NCI-H774 (cell line): ENCODE results near the gene CEP170B.
"Not testable (repeated sequence)": the region's sequence is repeated elsewhere in the genome, so short reads cannot be mapped to it uniquely, and the experiment has no call there.

ENCODE experiments used
- DNase-seq: peaks from one replicate; lab custom pipeline; 2025; lab: John Stamatoyannopoulos, UW

Gene CEP170B

DNA sequence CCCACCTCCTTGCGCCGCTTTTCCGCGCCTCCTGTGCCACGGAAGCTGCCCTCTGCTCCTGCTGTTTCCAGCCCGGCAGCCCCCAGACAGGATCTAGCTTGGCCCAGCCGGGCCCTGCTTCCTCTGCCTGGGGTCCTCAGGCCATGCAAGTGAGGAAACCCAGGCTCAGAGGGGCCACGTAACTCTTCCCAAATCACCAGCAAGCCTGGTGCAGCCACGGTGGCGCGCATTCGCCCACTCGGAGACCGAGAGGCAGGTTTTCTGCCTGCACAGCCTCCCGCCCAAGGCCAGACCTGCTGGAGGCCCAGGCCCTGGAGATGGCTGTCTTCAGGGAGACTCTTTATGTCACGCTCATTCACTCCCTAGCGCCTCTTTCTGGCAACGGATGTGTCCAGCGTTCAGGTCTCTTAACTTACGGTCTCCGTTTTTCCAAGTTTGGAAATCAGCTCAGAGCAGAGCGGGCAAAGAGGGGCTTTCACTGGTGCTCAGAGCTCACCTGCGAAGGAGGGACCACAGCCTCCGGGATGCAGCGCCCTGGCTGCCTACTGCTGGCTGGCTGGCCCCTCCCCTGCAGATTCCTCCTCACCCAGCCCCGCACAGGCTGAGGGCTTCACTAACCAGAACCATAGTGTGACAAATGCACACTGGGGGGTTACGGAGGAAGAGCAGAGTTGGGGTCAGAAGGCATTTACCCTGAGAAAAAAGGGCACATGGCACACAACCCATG lies 20.6 kb upstream of the CEP170B start:
- DNase-seq = no peak

DNA sequence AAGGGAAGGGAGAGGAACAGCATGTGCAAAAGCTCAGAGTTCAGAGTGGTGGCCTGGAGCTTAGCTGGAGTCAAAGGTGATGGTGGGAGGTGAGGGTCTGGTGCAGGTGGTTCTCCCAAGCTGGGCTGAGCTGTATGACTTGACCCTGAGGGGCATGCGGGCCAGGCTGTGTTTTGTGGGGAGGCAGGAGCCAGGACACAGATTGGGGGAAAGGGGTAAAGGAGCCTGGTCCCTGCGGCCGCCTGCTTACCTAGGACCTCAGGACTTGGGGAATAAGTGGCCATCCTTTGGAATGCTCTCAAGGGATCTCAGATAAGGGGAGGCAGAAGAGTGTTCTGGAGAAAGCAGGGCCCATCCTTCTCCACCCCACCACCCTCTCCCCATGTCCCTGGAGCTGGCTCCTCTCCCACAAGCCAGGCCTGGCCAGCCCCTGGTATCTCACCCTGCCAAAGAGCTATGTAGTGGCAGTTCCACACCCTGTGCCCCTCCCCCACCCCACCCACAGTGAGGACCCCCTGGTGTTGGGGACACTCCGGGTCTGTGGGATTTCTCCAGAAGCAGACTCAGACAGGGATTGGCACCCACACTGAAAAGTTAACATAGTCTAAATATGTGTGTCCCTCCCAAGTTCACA lies 19.9 kb upstream of the CEP170B start:
- no peak for DNase-seq

DNA sequence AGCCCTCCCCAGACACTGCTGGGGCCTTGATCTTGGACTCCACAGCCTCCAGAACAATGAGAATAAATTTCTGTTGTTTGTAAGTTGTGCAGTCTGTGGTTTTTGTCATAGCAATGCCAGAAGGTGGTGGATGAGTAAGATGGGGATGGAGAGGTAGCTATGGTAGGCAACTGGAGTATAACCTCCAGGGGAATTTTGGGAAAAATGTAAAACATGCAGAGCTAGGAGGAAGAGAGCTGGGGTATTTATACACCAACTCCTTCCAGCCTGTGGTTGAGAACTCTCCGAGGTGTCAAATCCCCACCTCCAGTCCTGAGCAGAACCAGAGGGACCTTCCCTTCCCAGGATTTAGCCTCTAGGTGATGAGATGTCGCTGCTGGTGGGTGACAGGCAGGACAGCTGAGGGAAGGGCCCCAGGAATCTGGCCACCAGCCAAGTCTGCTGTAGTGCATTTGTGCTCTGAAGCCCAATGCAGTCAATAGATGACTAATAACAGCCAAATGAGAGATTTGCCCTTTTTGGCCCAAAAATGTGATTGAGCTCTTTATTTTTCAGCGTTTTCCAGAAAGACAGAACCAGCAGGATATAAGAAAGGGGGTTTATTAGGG lies 19.1 kb upstream of the CEP170B start:
- DNase-seq = no peak

DNA sequence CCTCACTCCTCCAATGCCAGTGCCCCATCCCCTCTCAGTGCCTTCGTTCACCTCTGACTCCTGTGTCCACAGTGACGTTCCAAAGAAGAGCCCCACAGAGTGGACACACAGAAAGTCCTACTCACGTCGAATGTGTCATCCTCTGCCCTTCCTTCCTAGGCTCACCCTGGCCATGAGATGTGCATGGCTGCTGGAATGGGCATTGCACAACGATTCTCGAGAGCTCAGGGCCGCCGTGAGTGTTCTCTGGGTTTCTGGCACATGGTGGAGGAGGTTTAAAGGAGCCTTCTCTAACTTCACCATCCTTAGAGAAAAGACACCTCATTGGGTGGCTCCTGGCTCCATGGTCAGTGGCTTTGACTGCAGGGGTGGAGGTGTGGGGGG lies 12.8 kb upstream of the CEP170B start:
- DNase-seq = no peak

DNA sequence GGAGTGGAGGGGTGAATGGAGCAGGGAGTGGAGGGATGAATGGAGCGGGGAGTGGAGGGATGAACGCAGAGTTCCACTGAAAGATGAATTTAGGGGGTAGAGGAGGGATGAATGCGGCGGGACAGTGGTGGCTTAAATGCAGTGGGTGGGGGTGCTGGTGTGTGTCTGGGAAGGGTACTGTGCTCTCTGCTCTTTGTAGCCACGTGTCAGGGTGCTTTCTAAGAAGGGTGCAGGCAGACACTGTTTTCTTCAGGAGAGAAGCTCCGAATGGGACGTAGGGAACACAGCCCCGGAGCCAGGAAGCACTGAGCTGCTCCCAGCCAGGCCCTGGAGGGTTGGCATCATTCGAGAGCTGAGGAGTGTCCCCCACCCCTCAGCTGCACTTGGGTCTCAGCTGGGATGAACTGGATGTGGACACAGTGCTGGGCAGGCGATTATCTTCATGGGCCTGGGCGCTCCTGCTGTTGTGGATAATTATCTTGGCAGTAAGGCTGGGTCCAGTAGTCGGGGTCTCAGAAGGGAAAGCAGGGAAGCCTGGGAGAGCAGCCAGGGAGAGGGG lies 9.5 kb upstream of the CEP170B start:
- no peak for DNase-seq

DNA sequence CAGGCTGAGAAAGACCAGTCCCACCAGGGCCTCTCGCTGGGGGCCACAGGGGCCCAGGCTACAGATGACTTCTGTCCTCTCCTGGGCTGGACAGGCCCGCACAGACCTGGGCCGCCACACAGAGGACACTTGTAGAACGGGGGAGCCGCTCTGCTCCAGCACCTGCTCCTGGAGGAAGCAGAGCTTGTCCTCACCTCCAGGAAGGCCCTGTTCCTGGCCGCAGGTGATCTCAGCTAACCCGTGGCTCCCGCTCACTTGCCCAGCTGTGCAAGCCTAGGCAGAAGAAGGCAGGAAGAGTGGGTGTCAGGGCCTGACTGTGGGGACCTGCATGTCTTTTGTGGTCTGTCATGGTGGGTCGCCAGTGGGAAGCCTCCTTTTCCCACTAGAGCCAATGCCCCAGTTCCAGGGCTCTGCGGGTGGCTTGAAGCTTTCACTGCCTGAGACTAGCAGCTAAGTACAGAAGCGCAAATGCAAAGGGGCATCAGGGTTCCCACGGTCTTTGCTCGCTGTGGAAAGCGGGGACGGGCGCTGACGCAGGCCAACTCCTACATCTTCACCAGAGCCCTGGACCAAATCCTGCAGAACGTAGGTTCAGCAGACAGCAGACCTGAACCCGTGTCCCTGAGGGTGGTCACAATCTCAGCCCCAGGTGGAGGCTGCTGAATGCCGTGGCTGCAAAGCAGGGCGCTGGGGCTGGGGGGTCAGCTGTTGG lies 8.8 kb upstream of the CEP170B start:
- no peak for DNase-seq

DNA sequence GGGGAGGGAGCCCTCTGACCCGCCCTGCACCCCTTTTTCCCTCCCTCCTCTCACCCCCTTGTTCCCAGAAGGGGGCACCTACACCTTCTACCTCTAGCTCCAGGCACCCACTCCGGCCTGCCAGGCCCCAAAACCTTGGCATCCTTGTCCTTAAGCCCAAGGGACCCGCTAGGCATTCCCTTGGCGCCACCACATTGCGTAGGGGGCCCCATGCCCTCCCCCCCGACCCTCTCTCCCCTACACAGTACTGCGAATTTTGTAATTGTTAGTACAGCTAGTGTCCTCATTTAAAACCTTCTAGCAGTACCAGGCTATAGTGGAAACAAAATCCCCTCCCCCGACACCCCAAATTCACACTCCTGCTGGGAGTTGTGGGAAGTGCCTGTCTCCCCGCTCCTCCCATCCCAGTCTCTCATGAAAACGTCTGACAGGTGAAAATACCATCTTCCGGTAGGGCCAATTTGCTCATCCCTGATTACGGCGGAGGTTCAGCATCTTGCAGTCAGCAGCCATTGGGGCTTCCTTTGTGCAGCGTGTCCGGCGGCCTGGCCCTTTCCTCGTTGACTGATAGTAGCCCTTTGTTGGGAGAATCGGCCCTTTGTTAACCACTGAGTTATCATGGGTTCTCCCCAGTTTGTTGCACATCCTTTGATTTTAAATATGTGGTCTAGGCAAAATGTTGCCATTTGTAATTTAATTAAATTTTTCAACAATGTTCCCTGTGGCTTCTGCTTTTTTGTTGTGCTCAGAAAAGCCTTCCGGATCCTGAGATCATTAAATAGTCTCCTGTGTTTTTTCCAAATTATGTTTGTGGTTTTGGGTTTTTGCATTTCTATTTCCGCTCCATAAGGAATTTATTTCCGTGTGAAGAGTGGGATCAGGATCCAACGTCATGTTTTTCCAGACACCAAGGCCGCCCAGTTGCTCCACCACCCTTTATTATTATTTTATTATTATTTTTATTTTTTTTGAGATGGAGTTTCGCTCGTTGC lies 7.9 kb upstream of the CEP170B start:
- no peak for DNase-seq

DNA sequence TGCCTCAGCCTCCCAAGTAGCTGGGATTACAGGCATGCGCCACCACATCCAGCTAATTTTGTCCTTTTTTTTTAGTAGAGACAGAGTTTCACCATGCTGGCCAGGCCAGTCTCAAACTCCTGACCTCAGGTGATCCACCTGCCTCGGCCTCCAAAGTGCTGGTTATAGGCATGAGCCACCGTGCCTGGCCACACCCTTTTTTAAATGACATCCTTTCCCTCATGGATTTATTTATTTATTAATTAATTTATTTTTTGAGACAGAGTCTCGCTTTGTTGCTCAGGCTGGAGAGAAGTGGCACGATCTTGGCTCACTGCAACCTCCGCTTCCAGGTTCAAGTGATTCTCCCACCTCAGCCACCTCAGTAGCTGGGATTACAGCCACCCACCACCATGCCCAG lies 7.1 kb upstream of the CEP170B start:
- not testable (repeated sequence) for DNase-seq

DNA sequence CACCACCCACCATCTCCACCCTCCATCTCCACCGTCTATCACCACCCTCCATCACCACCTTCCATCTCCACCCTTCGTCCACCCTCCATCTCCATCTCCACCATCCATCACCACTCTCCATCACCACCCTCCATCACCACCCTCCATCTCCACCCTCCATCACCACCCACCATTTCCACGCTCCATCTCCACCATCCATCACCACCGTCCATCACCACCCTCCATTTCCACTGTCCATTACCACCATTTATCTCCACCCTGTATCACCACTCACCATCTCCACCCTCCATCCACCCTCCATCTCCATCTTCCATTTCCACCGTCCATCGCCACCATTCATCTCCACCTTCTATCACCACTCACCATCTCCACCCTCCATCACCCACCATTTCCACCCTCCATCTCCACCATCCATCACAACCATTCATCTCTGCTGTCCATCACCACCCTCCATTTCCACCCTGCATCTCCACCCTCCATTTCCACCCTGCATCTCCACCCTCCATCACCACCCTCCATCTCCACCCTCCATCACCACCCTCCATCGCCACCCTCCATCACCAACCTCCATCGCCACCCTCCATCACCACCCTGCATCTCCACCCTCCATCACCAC lies 6.1 kb upstream of the CEP170B start:
- no peak for DNase-seq

DNA sequence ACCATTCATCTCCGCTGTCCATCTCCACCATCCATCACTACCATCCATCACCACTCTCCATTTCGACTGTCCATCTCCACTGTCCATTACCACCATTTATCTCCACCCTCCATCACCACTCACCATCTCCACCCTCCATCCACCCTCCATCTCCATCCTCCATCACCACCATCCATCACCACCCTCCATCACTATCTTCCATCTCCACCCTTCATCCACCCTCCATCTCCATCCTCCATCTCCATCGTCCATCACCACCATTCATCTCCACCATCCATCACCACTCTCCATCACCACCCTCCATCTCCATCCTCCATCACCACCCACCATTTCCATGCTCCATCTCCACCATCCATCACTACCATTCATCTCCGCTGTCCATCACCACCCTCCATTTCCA lies 5.2 kb upstream of the CEP170B start:
- no peak for DNase-seq

DNA sequence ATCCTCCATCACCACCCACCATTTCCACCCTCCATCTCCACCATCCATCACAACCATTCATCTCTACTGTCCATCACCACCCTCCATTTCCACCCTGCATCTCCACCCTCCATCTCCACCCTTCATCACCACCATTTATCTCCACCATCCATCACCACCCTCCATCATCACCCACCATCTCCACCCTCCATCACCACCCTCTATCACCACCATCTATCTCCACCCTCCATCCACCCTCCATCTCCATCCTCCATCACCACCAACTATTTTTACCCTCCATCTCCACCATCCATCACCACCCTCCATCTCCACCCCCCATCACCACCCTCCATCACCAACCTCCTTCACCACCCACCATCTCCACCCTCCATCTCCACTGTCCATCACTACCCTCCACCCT lies 4.7 kb upstream of the CEP170B start:
- DNase-seq = no peak

DNA sequence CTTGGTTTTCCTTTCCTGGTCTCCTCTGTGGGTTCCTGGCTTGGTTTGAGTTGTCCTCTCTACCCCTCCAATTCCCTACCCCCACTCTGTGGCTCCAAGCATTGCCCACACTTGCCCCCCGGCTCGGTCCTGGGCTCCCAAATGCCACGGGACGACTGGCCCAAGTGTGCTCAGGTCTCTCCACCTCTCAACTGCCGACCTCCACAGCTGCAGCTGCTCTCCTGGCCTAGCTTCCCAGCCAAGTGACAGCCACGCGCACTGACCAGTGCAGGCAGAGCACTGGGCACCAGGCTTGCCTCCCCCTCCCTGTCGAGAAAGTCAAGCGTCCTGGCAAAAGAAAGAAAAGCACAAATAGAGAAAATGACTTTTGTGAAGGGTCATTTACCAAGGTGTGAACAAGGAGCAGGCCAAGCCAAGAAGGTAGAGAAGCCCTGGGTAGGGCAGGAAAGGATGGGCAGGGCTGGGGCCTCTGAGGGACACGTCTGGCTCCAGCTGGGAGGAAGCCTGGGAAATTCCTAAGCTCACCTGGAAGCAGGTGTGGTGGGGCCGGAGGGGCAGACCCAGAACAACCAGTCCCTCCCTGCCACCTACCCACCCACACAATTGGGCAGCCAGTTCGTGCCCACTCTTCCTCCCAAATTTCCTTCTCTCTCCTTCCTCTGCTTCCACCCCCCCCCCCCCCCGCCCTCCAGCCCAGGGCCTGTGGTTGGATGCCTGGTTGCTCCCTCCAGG lies 1.8 kb upstream of the CEP170B start:
- DNase-seq = no peak

DNA sequence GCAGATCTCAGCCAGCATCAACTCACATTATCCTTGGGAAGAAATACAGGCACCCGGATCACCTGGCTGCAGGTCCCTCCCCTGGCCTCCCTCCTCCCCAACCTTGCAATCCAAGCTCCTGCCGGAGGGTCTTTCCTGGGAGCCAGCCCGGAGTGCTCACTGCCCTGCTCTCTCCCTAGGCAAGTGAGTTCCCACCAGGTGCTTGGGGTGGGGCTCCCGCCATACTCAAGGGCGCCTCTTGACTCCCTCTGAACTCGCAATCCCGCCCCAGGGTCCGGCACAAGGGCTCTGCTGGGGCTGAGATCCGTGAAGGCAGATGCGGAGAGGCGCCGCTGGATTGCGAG lies 1.2 kb upstream of the CEP170B start:
- no peak for DNase-seq

DNA sequence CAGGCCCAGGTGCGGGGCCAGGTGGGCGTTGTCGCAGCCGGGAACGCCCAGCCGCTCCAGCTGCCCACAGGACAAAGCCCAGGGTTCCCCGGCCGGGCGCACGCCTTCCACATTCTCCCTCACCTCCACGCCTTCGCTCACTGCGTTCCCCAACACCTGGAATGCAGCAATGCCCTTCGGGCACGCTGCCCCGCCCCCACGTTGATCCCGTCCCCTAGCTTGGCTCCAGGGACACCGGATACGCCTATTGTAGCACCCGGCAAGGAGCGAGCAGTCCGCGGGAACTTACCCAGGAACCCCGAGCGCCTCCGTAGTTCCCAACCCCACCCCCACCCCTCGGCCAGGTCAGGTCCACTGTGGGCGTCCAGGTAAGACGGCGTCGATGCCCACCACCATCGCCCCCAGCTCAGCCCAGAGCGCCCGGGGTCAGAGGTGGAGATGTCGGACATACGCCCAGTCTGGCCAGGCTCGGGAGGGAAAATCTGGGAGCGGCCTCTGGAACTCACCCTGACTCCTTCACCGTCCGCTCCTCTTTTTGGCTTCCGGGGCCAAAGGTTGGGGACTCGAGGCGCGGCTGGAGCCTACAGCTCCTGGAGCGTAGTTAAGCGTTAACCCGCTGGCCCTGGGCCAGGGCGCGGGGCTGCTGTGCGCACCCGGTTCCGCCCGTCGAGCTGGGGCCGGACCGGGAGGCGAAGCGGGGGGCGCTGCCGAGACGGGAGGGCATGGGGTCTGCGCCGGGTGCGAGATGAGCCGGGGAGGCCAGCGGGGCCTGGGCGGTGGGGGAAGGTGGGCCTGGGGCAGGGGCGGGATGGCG lies 594 bp upstream of the CEP170B start:
- peak; percentile 45 for DNase-seq

DNA sequence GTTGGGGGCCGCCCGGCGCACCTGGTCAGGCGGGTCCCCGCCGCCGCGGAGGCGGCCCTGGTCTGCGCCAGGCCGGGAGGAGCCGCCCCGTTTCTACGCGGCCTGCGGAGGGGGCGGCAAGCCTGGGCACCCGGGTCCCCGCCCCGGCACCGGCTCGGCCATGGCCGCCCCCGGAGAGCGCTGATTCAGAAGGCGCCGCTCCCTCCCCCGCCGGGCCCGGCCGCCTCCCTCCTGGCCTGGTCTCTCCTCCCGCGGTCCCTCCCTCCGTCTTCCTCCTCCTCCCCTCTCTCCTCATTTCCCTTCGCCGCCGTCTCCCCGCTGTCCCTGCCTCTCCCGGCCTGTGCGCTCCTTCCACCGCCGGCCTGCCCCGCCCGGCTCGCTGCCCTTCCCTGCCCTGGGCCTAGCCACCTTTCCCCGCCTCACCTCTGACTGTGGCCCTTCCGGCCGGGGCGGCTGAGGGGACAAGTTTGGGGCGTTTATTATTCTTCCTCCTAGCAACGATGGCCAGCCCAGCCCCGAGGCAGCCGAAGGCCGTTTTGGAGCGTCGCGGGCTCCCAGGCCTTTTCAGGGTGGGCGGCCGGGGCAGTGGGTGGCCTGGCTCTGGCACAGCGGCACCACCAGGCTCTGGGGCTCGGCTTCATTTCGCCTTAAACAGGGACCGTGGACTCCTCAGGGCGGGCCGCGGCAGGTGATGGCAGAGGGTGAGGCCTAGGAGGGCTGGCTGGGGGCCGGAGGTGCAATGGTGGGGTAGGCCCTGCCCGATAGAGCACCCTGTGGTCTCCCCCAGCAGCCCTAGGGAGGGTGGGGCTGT lies 768 bp downstream of the CEP170B start:
- DNase-seq = no peak

DNA sequence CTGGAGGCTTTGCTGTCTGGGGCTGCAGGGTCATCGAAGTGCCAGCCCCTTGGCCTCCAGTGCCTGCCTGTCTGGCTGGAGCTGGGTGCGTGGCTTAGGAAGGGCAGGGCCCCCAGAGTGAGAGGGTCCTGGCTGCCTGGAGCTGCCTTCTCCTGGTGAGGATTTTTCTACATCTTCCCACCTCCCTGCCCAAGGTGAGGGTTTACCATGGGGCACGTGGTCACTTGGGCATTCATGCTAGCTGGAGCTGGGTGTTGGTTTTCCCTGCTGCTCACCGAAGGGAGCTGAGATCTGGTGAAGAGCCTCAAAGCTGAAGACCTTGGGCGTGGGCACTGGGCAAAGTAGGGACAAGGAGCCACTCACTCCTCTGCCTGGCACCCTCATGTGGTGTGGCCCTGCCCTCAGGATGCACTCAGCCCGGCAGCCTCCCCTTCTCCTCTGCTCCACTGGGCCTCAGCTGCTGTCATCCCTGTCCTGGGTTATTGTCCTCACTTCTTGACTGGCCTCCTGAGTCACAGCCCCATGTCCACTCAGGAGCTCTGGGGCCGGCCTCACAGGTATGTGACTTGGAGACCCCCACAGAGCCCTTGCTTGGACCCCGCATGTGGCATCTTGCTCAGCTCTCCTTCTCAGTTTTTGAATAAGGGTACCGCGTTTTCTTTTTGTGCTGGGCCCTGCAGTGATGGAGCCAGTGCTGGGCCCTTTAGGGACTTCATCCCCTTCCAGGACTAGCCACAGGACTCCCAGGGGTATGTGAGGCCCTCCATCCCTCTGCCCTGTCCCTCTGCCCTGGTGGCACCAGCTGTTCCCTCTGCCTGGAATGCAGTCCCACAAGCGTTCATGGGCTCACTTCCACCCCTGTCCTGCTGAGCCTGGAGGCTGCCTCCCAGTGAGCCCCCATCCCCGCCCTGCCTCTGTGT lies 1.6 kb downstream of the CEP170B start:
- DNase-seq = no peak

DNA sequence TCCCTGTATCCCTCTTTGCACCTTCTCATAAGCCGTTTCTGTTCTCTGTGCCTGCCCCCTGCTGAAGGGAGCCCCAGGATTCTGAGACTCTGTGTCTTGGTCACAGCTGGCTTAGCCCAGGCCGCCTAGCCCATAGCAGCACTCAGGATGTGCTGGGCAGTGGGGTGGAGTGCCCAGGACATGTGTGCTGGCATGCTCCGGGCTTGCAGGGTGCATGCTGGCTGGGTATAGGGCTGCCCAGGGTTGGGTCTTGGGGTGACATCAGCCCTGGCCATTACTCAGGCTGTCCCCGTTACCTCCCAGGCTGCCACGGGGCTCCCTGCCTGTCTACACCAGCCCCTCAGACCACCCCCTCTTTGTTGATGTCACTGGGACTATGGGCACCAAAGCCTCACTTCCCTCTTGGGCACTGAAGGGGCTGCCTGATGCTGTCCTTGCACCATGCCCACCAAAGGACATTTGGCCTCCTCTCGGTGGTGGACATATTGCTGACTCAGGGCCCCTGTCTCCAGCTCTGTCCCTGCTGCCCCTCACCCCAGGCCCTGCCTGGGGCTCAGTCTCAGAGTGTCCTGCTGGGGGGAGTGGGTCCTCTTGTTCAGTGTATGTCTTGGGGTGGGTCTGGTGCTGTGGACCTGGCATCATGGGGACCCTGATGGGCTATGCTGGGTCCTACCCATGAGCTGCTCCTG lies 2.4 kb downstream of the CEP170B start:
- DNase-seq = no peak
